Loucy (cell line): Measurements from ENCODE around the gene C1orf53.

Experiments used
- CTCF ChIP-seq: fragments of 200-600 bp; sonication (generic); conservative IDR thresholded peaks from 2 replicates; pipeline ENCODE4 v1.5.1; 2014; ENCODE audit warnings: mild to moderate bottlenecking, antibody characterized with exemption, low read length
- EZH2phosphoT487 ChIP-seq: fragments of 200-600 bp; IDR thresholded peaks from 2 replicates; pipeline ENCODE4 v1.6.1; 2018; ENCODE audit warnings: antibody characterized with exemption, mild to moderate bottlenecking, moderate library complexity, borderline replicate concordance

DNA sequence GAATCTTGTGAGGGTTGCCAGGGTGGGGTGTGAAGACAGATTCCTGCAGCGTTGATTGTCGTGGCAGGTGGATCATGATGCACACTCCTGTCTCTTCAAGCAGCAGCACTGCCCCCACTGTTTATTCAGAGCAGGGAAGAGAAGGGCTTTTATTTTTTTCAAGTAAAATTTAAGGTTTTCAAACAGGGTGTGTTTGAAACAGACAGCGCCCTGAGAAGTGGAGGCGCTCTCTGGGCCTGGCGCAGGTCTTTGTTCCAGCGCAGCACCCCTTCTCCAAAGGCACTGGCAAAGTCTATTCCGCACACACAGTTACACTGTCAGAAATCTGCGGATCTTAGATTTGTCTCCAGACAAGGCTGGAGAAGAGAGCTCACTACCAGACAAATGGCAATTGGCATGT is 7.0 kb downstream of the C1orf53 start:
- TF ChIP-seq CTCF (peak; percentile 26; the same call in 1 of the 2 replicates), EZH2phosphoT487 (no peak)
